Adrenal gland (tissue), 12 donors: ENCODE results near the gene NOS3. TPM values are rescaled to one million over a fixed set of nuclear protein-coding genes. Genes with fewer than 3 reads are reported as not detected.
A peak's percentile ranks its signal among the peaks of the same experiment; 100 is the strongest.

Experiments
- DNase-seq, 7 donors: peaks; one replicate each; pipeline ENCODE4 v3.0.0-alpha.2; 2019 to 2020
- H3K27ac ChIP-seq, 5 donors: fragments of 200-600 bp; sonication (generic) in 4 of 5; 1 replicate in 3 of 5; 2 replicates in 2 of 5; pipeline versions ENCODE4 v1.5.1 to v1.8.0; 2016 to 2020; ENCODE audit warnings: mild to moderate bottlenecking in 1 of 5
- H3K27me3 ChIP-seq: fragments of 200-600 bp; 2 replicates; pipeline ENCODE4 v1.8.0; 2021
- H3K36me3 ChIP-seq, 2 donors: fragments of 200-600 bp; replicated peaks in 1 of 2; 1 replicate in 1 of 2; 2 replicates in 1 of 2; pipeline versions ENCODE4 v1.5.1 to v1.8.0; 2018 to 2022
- H3K4me1 ChIP-seq, 2 donors: fragments of 200-600 bp; replicated peaks in 1 of 2; 1 replicate in 1 of 2; 2 replicates in 1 of 2; pipeline versions ENCODE4 v1.5.1 to v1.8.0; 2018 to 2021
- H3K4me3 ChIP-seq, 4 donors: fragments of 200-600 bp; sonication (generic) in 3 of 4; one replicate each; pipeline ENCODE4 v1.5.1; 2016 to 2018
- H3K9me3 ChIP-seq, 3 donors: fragments of 200-600 bp; sonication (generic) in 1 of 3; replicated peaks in 1 of 3; 1 replicate in 2 of 3; 2 replicates in 1 of 3; pipeline versions ENCODE4 v1.5.1 to v1.8.0; 2016 to 2021
- POLR2A ChIP-seq, 2 donors: fragments of 450-650 bp; IDR thresholded peaks; one replicate each; pipeline ENCODE4 v1.6.1; 2017; ENCODE audit warnings: antibody characterized with exemption in 2 of 2, mild to moderate bottlenecking in 2 of 2, moderate library complexity in 1 of 2
- WGBS, 4 donors: extraction: QIAGEN DNeasy Blood & Tissue Kit in 2 of 4; methylation state at CpG; one replicate each; pipeline versions ENCODE4 v1.1.5 to v1.1.7; 2013 to 2017; 5-methylcytosine and 5-hydroxymethylcytosine counted together
- intact Hi-C, 2 donors: fragments of 100-400 bp; cut with DNase I; formaldehyde crosslinking; loops; one replicate each; pipeline versions ENCODE4 v1.14.1 to v1.15.0; 2022 to 2023
- polyA plus RNA-seq, 3 donors: library from polyadenylated mRNA; stranded (reverse); fragments of 200-250 nt in 2 of 3; fragments of 350-450 nt in 1 of 3; fragmentation: Illumina TruSeq in 1 of 3; extraction: RNeasy Lipid Tissue Mini Kit (QIAGEN cat#74804) in 1 of 3; gene quantifications; one replicate each; pipeline ENCODE4 v1.2.3, GENCODE V29; 2013 to 2014
- total RNA-seq, 9 donors: library from RNA; depleted of rRNA in 4 of 9; stranded (reverse); fragments of >200 nt in 4 of 9; fragments of 120-200 nt in 1 of 9; fragmentation: NEBNext Ultra II Directional in 1 of 9; extraction: Animal tissue kit (Norgen Biotek cat#: 25700) in 1 of 9; gene quantifications; one replicate each; pipeline versions ENCODE4 v1.1.0 to v1.2.4, GENCODE V29; 2013 to 2023
- TF ChIP-seq, protein P1 (sequence below), 6 experiments: fragments of 450-650 bp in 4 of 6; fragments of 200-600 bp in 2 of 6; sonication (generic) in 1 of 6; IDR thresholded peaks; 1 replicate in 5 of 6; 2 replicates in 1 of 6; pipeline versions ENCODE4 v1.5.1 to v1.8.0; 2016 to 2021; ENCODE audit warnings: antibody characterized with exemption in 6 of 6, mild to moderate bottlenecking in 2 of 6, moderate library complexity in 1 of 6
- donor health status: healthy with polysubstance abuse.
- donor health status: Bipolar disorder and iron deficiency.
- donor health status: DM: yes; HTN: yes; CAD: no.
- donor health status: DM: no; HTN: no; CAD: no.
- donor health status: DM: no; HTN: no; CAD: no.
- donor health status: DM: yes; HTN: yes; CAD: no.

Gene NOS3
- total and polyA plus RNA-seq, 12 donors = 2.2 to 26.5 (median 15.1) TPM

DNA sequence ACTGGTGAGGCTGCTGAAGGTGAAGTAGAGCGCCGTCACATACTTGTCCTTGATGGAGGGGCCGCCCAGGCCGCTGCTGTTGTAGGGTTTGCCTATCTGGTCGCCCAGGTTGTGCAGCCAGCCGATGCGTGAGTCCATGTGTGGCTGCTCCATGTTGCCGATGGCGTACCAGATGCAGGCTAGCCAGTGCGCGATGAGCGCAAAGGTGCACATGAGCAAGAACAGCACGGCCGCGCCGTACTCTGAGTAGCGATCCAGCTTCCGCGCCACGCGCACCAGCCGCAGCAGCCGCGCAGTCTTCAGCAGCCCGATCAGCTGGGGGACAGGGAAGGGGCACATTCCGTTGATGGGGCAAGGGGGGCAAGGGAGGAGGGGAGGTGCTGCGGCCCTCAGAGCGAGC, 39.3 kb upstream of the NOS3 start:
- Histone ChIP-seq H3K27ac (no peak overlapping the region), H3K4me3 (no peak overlapping the region), H3K4me1 (peaks cover 6% of the 10 kb centered on the region in 2 donors), H3K27me3 (no peaks in the 10 kb centered on the region), H3K9me3 (no peaks in the 10 kb centered on the region), H3K36me3 (no peaks in the 10 kb centered on the region)
- no peak for TF ChIP-seq POLR2A (IDR thresholded peaks at IDR 0.05)
- intact Hi-C loops = no loop called here
- WGBS, 4 donors = 95 to 97% (median 96%) methylated on average over 16 to 28 of the region's 28 CpGs
- DNase-seq = peak in 3 of 7 donors; percentile 3 to 14 (median 5)

GRCh38 chr7:150952331-150953050, 38.3 kb upstream of the NOS3 start:
- WGBS, 4 donors = 88 to 92% (median 90%) methylated on average over 25 to 33 of the region's 33 CpGs
- Histone ChIP-seq H3K27ac (peak overlapping the region in 1 of 5 donors; percentile 21), H3K27me3 (no peaks in the 10 kb centered on the region), H3K36me3 (no peaks in the 10 kb centered on the region), H3K4me1 (peaks cover 6% of the 10 kb centered on the region in 2 donors), H3K4me3 (no peak overlapping the region), H3K9me3 (no peaks in the 10 kb centered on the region)
- TF ChIP-seq, protein P1, sequence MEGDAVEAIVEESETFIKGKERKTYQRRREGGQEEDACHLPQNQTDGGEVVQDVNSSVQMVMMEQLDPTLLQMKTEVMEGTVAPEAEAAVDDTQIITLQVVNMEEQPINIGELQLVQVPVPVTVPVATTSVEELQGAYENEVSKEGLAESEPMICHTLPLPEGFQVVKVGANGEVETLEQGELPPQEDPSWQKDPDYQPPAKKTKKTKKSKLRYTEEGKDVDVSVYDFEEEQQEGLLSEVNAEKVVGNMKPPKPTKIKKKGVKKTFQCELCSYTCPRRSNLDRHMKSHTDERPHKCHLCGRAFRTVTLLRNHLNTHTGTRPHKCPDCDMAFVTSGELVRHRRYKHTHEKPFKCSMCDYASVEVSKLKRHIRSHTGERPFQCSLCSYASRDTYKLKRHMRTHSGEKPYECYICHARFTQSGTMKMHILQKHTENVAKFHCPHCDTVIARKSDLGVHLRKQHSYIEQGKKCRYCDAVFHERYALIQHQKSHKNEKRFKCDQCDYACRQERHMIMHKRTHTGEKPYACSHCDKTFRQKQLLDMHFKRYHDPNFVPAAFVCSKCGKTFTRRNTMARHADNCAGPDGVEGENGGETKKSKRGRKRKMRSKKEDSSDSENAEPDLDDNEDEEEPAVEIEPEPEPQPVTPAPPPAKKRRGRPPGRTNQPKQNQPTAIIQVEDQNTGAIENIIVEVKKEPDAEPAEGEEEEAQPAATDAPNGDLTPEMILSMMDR (IDR thresholded peaks at IDR 0.05) = no peak
- no peak for TF ChIP-seq POLR2A (IDR thresholded peaks at IDR 0.05)
- intact Hi-C loops = no loop called here
- peak in 1 of 7 donors; percentile 15 for DNase-seq

- no peaks in the 10 kb centered on the region for H3K9me3 ChIP-seq
- H3K4me3 ChIP-seq = no peak overlapping the region
- DNase-seq = peak in 1 of 7 donors; percentile 13
- H3K36me3 ChIP-seq = no peaks in the 10 kb centered on the region
- H3K4me1 ChIP-seq = peaks cover 6% of the 10 kb centered on the region in 2 donors
- intact Hi-C loops = no loop called here
- peak overlapping the region in 1 of 5 donors; percentile 65 for H3K27ac ChIP-seq
- no peaks in the 10 kb centered on the region for H3K27me3 ChIP-seq
- 87 to 98% (median 92%) methylated on average over 9 to 17 of the region's 17 CpGs for WGBS, 4 donors
- TF ChIP-seq, protein P1 (IDR thresholded peaks at IDR 0.05) = no peak
- TF ChIP-seq POLR2A (IDR thresholded peaks at IDR 0.05) = no peak
Measured at GRCh38 chr7:150953061-150953997, 37.5 kb upstream of the NOS3 start.

- Histone ChIP-seq H3K9me3 (no peaks in the 10 kb centered on the region), H3K4me1 (peaks cover 6% of the 10 kb centered on the region in 2 donors), H3K36me3 (no peaks in the 10 kb centered on the region), H3K27me3 (no peaks in the 10 kb centered on the region), H3K4me3 (no peak overlapping the region), H3K27ac (peak overlapping the region in 1 of 5 donors; percentile 65)
- intact Hi-C loops = no loop called here
- no peak for DNase-seq
- TF ChIP-seq, protein P1 (IDR thresholded peaks at IDR 0.05) = no peak
- no peak for TF ChIP-seq POLR2A (IDR thresholded peaks at IDR 0.05)
- WGBS, 4 donors = 77 to 89% (median 84%) methylated on average over 9 of the region's 9 CpGs
Measured at GRCh38 chr7:150954201-150954985, 36.4 kb upstream of the NOS3 start.
